HepG2 (cell line): ENCODE data around the gene MEG3.

Source experiments
- ELF4 ChIP-seq: sonication (generic); formaldehyde crosslinking; IDR thresholded peaks from 2 replicates; pipeline ENCODE4 v1.5.0; 2020; ENCODE audit warnings: missing genetic modification reagents, mild to moderate bottlenecking, moderate library complexity, borderline replicate concordance
- FOXP4 ChIP-seq: sonication (generic); formaldehyde crosslinking; IDR thresholded peaks from 2 replicates; pipeline ENCODE4 v1.4.0; 2020; ENCODE audit warnings: missing genetic modification reagents
- MYC ChIP-seq: sonication (generic); formaldehyde crosslinking; IDR thresholded peaks from 2 replicates; pipeline ENCODE4 v1.9.0; 2021; ENCODE audit warnings: missing genetic modification reagents, borderline replicate concordance
- POLR2A ChIP-seq, 2 experiments: IDR thresholded peaks; 2 replicates each; pipeline ENCODE4 v1.6.1; 2011; ENCODE audit warnings: low read depth in 2 of 2, low read length in 2 of 2, mild to moderate bottlenecking in 1 of 2, moderate library complexity in 1 of 2; ENCODE audit not compliant: insufficient read depth in 1 of 2
- ZNF558 ChIP-seq: sonication (generic); formaldehyde crosslinking; IDR thresholded peaks from 2 replicates; pipeline ENCODE4 v1.9.0; 2022; ENCODE audit warnings: mild to moderate bottlenecking, missing genetic modification reagents, borderline replicate concordance
- TF ChIP-seq, protein P1 (sequence below): IDR thresholded peaks from 2 replicates; pipeline ENCODE4 v1.4.0; 2020; ENCODE audit warnings: mild to moderate bottlenecking, missing genetic modification reagents

DNA sequence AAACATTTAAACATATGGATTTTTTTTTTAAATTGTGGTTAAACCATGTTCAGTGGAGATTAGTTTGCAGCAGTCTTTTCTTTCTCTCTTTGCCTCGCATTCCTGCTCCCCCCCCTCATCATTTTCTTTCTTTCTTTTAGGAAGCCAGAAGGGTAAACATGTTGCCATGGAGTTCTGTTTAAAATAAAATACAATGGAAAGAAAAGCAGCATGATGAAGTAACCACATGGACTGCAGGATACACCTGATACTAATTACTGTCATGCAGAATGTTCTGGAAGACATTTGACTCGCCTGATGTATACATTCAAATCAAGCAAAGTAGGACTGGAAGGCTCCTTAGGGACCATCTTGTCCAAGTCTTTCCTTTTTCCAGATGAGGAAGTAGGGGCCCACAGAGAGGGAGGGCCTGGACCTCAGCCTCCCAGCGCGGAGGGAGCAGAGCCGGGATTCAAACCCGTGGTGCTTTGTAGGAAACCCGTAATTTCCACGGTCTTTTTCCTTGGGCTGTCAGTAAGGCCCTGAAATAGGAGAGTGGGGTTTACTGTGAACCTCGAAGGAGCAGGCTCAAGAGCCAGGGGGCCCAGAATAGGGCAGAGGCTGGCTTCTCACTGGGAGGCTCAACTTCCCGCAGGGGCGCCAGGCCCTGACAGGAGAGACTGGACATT is 2.4 kb upstream of the MEG3 start:
- TF ChIP-seq ELF4: no peak
- TF ChIP-seq, protein P1, sequence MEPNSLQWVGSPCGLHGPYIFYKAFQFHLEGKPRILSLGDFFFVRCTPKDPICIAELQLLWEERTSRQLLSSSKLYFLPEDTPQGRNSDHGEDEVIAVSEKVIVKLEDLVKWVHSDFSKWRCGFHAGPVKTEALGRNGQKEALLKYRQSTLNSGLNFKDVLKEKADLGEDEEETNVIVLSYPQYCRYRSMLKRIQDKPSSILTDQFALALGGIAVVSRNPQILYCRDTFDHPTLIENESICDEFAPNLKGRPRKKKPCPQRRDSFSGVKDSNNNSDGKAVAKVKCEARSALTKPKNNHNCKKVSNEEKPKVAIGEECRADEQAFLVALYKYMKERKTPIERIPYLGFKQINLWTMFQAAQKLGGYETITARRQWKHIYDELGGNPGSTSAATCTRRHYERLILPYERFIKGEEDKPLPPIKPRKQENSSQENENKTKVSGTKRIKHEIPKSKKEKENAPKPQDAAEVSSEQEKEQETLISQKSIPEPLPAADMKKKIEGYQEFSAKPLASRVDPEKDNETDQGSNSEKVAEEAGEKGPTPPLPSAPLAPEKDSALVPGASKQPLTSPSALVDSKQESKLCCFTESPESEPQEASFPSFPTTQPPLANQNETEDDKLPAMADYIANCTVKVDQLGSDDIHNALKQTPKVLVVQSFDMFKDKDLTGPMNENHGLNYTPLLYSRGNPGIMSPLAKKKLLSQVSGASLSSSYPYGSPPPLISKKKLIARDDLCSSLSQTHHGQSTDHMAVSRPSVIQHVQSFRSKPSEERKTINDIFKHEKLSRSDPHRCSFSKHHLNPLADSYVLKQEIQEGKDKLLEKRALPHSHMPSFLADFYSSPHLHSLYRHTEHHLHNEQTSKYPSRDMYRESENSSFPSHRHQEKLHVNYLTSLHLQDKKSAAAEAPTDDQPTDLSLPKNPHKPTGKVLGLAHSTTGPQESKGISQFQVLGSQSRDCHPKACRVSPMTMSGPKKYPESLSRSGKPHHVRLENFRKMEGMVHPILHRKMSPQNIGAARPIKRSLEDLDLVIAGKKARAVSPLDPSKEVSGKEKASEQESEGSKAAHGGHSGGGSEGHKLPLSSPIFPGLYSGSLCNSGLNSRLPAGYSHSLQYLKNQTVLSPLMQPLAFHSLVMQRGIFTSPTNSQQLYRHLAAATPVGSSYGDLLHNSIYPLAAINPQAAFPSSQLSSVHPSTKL (CRISPR knock-in tag): no peak
- no peak for TF ChIP-seq MYC (CRISPR knock-in tag)
- no peak for TF ChIP-seq ZNF558
- TF ChIP-seq FOXP4 (CRISPR knock-in tag): no peak
- no peak for TF ChIP-seq POLR2A (IDR thresholded peaks at IDR 0.05; ENCODE audit: insufficient read depth in 1 of 2, low read depth in 2 of 2, low read length in 2 of 2)
